GM12891 (cell line): ENCODE data around the gene HIP1R.

Experiments
- PAX5 ChIP-seq: IDR thresholded peaks from 2 replicates; pipeline ENCODE4 v1.6.1; 2011; ENCODE audit warnings: low read length, moderate library complexity, mild to moderate bottlenecking; ENCODE audit not compliant: insufficient read depth, severe bottlenecking
- POLR2A ChIP-seq: IDR thresholded peaks from 2 replicates; pipeline ENCODE4 v1.6.1; 2011; ENCODE audit warnings: low read depth, low read length, control low read depth
- POLR2AphosphoS5 ChIP-seq: IDR thresholded peaks from 2 replicates; pipeline ENCODE4 v1.6.1; 2011; ENCODE audit warnings: low read depth, low read length, control low read depth
- SPI1 ChIP-seq: IDR thresholded peaks from 2 replicates; pipeline ENCODE4 v1.6.1; 2011; ENCODE audit warnings: low read depth, low read length, control low read depth

DNA sequence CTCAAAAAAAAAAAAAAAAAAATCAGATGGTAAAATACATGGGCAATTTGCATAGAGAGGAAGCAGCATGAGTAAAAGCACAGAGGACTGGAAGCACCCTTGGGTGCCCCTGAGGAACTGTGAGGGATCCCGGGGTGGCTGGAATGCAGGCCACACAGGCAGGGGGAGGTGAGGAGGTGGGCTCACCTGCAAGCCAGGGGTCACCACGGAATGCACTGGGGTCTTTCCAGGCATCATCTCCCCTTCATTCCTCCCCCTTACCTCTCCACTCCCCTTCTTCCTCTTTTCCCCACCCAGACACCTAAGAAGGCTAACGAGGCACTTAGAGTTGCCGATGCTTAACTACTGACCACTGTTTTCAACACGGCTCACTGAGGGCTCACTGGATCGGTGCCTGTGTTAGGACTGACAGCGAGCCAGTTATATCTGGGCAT is 14.4 kb upstream of the HIP1R start:
- TF ChIP-seq SPI1 (0 out of 2 replicates have a peak, but pooled peaks have one; percentile 19), POLR2AphosphoS5 (no peak), POLR2A (no peak), PAX5 (no peak)
